ENCODE measurements around the gene CDK11A.

CDK11A gene

DNA sequence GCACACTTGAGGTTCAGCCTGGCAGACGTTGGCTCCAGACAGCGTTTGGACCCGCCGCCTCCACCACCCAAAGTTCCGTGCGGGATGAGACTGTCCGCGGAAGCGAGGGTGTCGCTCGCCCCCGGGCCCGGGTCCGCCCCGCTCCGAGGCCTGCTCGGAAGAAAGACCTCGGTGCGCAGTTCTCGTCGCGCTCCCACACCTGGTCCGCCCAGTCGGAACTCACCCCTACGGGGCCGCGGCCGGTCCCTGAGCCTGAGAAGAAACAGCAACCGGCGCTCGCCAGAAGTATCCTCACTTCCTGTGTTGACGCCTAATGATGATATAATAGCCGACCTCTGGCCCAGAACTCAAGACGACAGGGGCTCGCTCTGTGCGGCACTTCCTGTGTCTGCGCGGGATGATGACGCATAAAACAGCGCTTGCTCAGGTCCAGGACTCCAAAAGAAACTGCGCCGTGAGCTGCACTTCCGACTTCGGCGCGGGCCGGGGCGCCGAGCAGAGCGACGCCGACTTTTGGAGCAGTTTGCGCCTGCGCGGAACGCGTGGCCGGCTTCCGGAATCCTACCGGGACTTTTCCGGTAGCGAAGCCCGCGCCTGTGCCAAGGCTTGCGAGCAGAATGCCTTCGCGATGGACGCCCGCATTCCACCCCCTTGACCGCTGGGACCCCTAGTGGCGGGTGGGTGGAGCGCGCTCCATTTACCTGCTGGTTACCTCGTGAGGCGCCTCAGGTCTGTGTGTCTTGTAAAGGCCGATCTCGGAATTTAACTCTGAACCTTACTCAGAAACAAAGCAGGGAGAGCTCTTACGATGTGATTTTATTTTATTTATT is at the start of gene CDK11A:
CDK11A (minus strand) TSS at position 323 of the 830 bp plus-strand sequence. CDS start 1,539 bp downstream, outside the sequence.
- peak; percentile 90 for FAIRE-seq

DNA sequence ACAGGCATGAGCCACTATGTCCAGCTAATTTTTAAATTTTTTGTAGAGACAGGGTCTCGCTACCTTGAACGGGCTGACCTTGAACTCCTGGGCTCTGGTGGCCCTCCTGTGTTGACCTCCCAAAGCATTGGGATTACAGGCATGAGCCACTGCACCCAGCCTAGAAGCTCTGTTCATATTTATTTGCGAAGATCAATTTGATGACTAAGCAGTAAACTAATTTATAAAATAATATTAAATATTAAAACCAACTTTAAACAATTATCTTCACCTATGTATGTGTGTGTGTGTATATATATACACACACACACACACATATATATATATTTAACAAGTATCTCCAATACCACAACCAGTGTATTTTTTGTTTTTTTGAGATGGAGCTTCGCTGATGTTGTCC is 49.7 kb upstream of the CDK11A start:
- no peak for FAIRE-seq

DNA sequence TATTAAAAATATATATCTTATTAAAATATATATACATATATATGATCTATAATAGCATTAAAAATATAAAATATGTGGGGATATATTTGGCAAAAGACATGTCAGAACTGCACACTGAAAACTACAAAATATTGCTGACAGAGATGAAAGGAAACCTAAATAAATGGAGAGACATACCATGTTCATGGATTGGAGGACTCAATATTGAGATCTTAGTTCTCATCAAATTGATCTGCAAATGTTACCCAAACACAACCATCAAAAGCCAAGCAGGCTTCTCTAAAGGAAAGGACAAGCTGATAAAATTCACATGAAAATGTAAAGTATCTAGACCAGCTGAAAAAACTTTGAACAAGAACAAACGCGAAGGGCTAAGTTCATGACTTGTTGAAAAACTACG is 46.9 kb upstream of the CDK11A start:
- no peak for FAIRE-seq

DNA sequence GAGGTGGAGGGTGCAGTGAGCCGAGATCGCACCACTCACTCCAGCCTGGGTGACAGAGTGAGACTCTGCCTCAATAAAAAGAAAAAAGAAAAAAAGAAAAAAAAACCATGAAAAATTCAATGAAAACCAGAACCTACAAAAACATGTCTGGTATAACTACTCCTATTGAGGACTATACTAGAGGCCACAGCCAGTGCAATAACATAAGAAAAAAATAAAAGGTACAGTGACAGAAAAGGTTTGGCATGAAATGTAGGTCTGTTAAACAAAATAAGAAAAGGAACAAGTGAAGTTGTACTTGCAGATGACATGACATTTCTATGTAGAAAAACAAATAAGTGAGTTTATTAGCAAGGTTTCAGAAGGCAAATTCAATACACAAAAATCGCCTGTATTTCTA is 45.9 kb upstream of the CDK11A start:
- FAIRE-seq = no peak

DNA sequence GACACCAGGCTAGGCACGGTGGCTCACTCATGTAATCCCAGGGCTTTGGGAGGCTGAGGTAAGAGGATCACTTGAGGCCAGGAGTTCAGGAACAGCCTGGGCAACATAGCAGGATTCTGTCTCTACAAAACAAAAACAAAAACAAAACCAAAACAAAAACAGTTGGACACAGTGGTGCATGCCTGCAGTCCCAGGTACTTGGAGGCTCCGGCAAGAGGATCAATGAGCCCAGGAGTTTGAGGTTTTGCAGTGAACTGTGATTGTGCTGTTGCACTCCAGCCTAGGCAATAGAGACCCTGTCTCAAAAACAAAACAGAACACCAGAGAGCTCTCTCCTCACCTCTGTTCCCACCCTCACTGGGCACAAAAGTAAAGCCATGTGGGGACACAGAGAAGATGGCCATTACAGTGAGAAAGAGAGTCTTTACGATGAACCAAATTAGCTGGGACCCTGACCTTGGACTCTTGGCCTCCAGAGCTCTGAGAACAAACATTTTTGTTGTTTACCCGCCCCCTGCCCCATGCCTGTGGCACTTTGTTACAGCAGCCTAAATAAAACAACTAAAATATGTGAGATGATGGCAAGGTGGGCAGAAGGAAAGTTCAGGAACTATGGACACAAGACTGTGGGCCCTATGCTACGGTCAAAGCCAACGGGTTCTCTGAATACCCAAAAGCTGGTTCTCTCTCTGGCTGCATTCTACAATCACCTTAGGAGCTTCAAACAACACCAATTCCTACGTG is 44.3 kb upstream of the CDK11A start:
- no peak for FAIRE-seq

DNA sequence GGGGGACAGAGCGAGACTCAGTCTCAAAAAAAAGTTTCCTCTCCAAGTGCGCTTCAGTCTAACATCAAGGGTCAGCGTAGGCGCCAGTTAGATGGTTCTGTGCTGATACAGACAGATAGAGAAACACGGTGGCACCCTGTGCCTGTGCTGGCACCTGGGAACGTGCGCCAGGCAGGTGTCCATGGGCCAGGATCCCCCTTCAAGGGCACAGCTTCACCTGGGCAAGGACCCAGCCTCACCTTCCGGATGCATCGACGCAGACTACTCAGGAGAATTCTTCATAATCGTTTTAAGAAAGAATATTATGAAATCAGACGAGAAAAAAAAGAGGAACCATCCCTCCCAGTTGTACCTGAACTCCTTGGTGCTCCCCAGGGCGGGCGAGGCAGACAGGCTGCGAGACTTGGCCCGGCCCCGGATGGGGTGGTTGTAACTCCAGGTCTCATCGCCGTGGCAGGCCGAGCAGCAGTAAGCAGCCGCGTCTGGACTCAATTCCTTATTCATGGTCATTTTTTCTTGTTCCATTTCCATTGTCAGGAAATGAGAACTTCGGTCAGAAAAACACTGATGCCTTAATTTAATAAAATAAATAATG is 40.8 kb upstream of the CDK11A start:
- no peak for FAIRE-seq

DNA sequence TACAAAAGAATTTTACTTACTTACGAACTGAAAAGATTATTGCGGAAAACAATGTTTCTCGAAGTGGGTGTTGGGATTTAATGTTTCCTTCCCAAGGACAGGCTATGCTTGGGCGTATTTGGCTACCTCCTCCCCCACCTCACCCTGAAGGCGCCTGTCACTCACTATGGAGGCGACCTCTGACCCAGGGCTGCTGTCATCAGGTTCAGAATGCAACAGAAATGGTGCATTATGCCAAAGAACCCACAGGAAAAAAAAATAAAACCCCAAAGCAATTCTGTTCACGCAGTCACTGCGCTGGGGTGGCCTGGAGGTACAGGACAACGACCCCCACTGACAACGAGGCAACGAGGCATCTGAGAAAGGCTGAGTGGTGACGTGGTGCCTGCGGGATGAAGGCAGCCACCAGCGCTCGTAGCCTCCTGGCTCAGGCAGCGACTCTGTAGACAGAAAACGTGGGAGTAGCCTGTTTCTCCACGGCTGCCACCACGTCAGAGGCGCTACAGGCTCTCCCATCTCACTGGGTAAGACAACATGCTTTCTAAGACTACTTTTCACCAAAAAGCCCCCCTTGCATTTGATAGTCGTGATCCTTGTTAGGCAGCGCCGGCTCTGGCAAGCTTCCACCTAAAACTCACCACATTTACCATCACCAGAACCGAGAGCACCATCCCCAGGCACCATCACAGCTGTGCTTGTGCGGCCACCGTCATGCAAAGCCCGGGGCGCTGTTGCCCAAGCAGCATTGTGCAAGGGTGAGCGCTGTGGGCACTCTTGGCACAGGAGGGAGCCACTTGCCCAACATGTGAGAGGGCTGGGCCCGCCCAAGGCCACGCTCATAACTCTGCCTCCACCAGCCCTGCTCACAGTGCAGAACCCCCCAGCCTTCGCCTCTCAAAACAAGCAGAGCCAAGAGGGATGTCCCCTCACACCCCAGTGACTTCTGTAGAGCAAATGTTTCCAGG is 39.8 kb upstream of the CDK11A start:
- no peak for FAIRE-seq

DNA sequence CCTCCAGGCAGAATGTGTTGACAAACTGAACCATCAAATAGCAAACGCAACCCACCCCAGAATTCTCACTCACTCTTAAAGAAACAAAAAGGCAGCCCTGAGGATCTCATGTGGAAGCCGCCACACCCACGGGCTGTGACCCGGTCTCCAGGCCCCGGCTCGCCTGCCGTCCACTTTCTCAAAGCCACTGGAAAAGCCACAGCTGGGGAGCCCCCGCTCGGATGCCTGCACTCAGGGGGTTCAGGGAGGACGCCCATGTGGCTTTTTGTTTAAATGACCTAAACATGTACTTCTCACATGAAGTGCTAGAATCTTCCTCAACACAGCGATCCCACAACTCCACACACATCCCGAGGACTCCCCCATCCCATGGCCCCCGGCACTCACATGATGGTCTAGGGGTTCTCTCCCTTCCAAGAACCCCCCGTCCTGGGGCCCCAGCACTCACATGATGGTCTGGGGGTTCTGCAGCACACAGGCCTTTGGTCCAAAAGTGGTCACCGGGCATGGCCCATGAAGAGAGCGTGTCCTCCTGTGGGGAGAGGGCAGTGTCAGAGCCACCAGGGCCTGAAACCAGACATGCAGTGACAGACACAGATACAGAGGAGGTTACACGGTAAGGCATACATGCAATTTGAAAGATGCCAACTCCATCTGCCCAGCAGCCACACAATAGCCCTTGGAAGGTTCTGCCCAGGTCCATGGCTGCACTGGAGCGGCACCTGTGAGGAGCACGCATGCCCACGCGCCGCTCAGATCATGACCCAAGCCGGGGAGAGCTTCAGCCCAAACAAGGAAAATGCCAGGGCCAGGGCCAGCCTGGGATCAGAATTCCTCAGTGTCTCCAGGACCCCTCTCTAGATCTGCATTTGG is 37.6 kb upstream of the CDK11A start:
- no peak for FAIRE-seq

DNA sequence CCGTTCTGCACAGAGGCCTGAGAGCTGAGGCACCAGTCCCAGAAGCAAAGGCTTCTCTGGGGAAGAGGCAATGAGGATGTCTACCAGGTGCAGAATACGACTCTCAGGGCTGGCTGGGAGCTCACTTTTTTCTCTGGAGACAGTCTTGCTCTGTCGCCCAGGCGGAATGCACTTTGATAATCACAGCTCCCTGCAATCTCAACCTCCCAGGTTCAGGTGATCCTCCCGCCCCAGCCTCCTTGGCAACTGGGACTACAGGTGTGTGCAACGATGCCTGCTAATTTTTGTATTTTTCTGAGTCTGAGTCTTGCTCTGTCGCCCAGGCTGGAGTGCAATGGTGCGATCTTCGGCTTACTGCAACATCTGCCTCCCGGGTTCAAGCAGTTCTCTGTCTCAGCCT is 36.6 kb upstream of the CDK11A start:
- FAIRE-seq = no peak

DNA sequence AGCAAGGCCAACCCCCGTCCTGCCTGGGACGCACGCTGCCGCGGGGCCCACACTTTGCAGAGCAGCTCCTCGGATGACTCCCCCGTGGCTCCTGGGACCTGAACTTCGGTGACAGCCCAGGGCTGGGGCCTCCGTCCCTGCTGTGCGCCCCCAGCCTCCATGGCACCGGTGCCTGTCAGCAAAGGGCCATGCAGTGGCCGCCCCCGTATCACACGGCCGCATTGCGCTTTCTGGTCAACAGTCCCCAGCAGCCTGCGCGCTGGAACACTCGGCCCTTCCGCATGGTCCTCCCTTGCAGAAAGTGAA is 36.1 kb upstream of the CDK11A start:
- no peak for FAIRE-seq

DNA sequence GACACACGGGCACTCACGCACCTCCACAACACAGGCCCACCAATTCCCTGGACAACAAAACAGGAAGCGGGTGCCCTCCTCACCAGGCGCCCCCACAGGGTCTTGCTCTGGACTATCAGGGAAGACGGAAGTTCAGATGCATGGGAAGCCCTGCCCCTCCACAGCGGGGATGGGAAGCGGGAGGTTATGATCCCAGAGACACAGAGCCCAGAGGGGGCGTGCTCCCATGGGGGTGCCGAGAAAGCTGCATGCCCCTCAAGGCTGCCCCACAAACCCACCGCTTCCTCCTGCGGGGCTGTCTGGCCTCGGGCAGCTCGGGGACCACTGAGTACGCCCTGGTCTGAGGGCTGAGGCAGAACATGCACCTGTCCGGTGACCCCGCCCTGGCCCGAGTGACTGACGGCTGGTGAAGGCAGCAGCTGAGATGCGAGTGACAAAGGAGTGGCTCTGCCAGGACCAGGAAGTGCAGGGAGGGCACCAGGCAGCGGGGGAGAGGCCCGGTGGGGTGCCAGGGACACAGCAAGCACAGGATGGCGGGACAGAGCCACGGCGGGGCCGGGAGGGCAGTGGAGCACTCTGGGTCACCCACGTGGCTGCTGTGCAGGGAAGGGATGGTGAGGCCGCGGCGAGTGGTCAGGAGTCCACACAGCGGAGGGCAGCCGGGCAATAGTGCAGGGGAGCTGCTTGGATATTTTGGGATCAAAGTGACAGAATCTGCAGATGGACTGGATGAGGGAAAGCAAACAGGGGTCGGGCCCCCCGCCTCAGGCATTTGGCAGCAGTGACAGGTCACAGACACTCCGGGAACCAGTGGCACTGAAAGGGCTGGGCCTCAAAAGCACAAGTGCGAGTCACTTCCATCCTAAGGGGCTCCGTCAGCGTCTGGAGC is 35.5 kb upstream of the CDK11A start:
- no peak for FAIRE-seq

DNA sequence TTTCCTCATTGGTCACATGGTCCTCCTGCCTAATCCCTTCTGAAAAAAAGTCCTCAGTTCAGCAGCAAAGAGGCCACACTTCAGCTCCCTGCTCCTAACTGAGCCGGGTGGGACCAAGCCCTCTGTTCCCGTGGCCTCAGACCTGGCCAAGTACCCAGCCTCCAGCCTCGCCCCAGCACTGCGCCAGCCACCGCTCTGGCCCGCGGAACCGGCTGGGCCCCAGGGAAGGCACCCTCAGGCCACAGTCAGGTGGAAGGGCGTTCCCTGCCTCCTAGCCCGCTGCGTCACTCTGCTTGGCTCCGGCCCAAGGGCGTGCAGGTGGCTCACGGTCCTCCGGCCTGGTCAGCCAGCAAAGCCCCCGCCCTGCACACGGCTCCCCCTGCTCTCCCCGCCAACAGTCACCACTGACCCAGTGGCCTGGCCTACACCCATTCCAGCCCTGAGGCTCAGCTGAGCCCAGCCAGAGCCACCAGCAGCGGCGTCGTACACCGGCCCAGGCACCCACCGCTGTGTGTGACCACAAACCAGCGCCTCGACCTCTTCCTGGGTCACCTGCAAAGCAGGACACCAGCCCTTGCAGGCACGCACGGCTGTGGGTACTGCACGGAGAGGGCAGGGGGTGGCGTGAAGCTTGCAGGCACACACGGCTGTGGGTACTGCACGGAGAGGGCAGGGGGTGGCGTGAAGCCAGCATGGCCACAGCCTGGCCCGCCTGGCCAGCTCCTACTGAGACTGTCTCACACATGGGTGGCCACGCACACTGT is 34.7 kb upstream of the CDK11A start:
- FAIRE-seq = no peak

DNA sequence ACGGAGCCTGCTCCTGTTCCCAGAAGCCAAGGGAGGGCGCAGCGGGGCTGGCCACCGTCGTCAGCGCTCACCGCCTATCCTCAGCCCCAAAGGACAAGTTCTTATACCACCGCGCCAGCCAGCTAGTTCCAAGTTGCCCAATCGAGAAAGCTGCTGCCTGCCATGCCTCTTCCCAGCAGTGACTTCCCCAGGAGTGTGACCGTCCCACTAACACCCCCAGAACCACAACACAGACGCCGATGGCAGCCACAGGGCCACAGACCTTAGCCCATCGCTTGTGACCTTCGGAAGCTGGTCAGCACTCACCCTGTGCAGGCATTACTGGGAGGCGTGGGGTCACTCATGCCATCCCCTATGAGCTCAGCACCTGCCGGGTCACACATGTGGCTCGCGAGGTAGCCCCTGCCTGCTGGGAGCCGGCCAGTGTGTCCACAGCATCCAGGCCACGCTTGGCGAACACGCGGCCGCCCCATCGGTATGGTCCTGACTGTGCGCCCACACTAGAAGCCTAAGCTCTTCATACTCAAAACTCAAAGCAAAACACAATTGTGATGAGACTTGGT is 34.0 kb upstream of the CDK11A start:
- FAIRE-seq = no peak

DNA sequence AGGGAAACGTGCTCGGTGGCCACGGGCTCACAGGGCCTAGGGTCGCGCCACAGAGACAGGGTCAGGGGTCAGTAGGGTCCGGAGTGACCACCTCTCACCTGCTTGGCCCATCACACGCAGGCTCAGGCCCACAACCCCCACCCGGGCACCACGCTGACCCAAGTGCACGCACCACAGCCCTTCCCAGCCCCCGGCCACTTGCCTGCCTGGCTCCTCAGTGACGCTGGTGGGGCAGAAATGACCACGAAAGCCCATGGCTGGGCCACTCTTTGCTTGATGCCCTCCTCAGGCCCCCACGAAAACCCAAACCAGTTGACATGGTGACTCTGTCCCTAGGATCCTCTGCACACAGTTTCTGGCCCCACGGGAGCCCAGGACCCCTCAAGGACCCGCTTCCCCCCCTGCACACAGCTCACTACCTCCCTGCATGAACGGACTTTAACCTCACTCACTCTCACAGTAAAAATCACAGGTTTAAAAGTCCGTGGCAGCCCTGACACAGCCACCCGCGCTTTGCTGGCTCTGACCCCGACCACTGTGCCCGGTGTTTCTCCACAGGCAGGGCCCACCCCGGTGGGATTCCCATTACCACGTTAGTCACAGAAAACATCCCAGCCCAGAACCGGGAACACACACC is 33.4 kb upstream of the CDK11A start:
- FAIRE-seq = no peak

DNA sequence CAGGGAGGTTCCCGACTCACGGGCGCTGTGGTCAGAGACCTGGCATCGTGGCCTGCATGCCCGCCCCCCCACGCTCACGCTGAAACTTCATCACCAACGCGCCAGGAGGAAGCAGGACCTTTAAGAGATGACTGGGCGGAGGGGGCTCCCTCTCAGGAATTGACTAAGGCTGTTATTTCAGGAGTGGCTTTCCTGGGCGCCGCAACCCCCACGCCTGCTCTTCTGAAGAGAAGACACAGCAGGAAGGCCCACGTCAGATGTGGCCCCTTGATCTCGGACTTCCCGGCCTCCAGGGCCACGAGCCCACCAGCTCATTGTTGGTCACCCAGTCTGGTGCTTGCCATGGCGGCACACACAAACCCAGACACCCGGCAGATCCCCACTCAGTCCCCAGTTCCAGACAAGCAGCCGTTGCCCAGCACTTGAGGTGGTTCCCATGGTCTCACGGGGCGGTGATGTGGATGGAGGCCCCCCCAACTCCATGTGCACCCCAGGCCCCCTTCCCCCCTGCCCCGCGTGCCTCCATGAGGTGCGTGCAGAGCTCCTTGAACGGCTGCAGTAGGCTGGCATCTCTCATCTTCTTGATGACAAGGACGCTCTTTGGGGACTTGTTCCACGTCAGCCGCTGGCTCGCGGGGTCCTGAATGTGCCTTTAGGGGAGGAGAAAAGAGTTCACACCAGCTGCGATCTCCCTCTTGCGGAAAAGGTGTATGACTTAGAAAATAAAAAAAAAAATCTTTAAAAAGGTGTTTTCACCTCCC is 32.7 kb upstream of the CDK11A start:
- FAIRE-seq = no peak

DNA sequence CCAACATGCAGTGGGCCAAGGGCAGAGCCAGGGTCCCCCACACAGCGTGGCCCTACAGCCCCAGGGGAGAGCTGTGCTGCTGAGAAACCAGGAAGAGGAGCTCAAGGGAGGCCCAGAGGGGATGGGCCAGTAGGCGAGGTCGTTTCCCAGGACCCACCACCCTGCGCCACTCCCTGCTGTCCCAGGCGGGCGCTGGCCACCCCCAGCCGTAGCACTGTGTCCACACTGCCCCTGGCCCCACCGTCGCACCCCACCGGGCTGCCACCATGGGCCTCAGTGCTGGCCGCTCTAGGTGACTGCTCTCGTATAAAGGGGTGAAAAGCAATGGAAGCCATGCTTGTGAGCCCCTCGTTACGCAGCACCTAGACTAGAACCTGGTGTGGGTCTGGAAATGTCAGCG is 31.7 kb upstream of the CDK11A start:
- FAIRE-seq = no peak

DNA sequence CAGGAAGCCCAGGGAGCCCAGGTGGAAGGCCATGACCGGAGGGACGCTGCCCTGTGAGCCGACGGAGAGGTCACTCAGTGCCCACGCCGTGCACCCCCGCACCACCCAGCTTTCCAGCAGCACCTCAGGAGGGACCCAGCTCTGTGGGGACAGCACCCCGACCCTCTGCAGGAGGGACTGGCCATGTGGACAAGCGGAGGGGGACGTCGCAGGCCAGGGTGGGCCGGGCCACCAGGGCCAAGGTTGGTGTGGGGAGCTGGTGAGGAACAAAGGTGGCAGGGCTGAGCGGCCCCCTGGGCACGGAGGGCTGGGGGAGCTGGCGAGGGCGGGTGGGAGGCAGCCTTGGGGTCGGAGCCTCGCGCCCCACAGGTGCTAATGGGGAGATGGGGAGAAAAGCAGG is 31.3 kb upstream of the CDK11A start:
- FAIRE-seq = no peak

DNA sequence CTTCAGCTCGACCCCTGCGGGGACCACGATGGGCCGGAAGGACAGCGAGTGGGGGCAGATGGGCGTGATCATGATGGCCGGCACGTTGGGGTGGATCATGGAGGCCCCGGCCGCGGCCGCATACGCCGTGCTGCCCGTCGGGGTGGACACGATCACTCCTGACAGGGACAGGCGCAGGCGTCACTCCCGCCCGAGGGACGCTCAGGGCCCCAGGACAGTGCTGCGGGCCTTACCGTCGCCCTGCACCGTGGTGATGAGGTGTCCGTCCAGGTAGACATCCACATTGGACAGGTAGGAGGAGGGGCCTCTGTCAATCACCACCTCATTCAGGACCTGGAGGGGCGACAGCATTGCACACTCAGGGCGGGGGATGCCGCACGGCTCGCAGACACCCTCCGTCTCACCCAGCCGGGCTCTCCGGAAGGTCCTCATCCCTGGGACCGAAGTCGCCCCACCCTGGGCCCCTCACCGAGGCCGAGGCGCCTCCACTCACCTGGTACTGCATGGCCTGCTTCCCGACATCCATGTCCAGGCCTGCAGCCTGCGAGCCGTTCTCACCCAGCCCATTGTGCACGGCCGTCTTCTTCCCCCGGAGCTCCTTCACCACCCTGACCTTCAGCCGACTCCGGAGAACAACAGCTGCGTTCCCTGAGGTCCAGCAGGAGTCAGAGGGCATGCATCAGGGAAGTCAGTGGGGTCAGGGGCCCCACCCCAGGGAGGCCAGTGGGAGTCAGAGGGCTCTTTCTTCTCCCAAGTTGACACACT is 30.1 kb upstream of the CDK11A start:
- no peak for FAIRE-seq

Measured in TTC549 (cell line).